Lung (tissue), 12 donors: ENCODE results near the gene KCNA1. TPM values are rescaled to one million over a fixed set of nuclear protein-coding genes. Genes with fewer than 3 reads are reported as not detected.
A peak's percentile ranks its signal among the peaks of the same experiment; 100 is the strongest.

Source experiments
- ATAC-seq: fragments of 200-7000 bp; cut with Tn5 transposase; one replicate; pipeline ENCODE4 v1.9.1; 2020; ENCODE audit warnings: moderate number of reproducible peaks; ENCODE audit not compliant: insufficient read depth, low FRiP score
- DNase-seq, 3 donors: peaks; one replicate each; pipeline ENCODE4 v3.0.0-alpha.2; 2013 to 2017
- H3K27ac ChIP-seq, 2 donors: one replicate each; pipeline ENCODE4 v1.5.1; 2013; ENCODE audit warnings: mild to moderate bottlenecking in 2 of 2, moderate library complexity in 2 of 2, control low read depth in 1 of 2, inconsistent platforms in 1 of 2, low read depth in 1 of 2, low read length in 1 of 2
- H3K27me3 ChIP-seq, 3 donors: one replicate each; pipeline ENCODE4 v1.5.1; 2013; ENCODE audit warnings: low read length in 2 of 3; ENCODE audit not compliant: control insufficient read depth in 3 of 3, insufficient read depth in 3 of 3
- H3K36me3 ChIP-seq, 4 donors: one replicate each; pipeline ENCODE4 v1.5.1; 2013; ENCODE audit warnings: low read length in 4 of 4, mild to moderate bottlenecking in 1 of 4, moderate library complexity in 1 of 4; ENCODE audit not compliant: control insufficient read depth in 4 of 4, insufficient read depth in 4 of 4
- H3K4me1 ChIP-seq, 5 donors: one replicate each; pipeline ENCODE4 v1.5.1; 2013; ENCODE audit warnings: low read length in 5 of 5, mild to moderate bottlenecking in 2 of 5, moderate library complexity in 1 of 5; ENCODE audit not compliant: control insufficient read depth in 5 of 5, insufficient read depth in 5 of 5
- H3K4me3 ChIP-seq: one replicate; pipeline ENCODE4 v1.5.1; 2013; ENCODE audit warnings: mild to moderate bottlenecking, control low read depth, moderate library complexity
- H3K9ac ChIP-seq, 2 donors: one replicate each; pipeline ENCODE4 v1.5.1; 2013; ENCODE audit warnings: low read length in 2 of 2, control low read depth in 1 of 2; ENCODE audit not compliant: insufficient read depth in 1 of 2
- H3K9me3 ChIP-seq, 4 donors: one replicate each; pipeline ENCODE4 v1.5.1; 2013; ENCODE audit warnings: low read length in 3 of 4, mild to moderate bottlenecking in 1 of 4, moderate library complexity in 1 of 4; ENCODE audit not compliant: control insufficient read depth in 4 of 4, insufficient read depth in 3 of 4
- WGBS, 2 donors: extraction: QIAGEN DNeasy Blood & Tissue Kit; methylation state at CpG; one replicate each; pipeline ENCODE4 v1.1.7; 2013; 5-methylcytosine and 5-hydroxymethylcytosine counted together
- polyA plus RNA-seq, 2 donors: library from polyadenylated mRNA; stranded (reverse); fragments of 200-250 nt; gene quantifications; one replicate each; pipeline ENCODE4 v1.2.1, GENCODE V29; 2013
- total RNA-seq, 2 donors: library from RNA; depleted of rRNA in 1 of 2; stranded (reverse); fragments of >200 nt in 1 of 2; gene quantifications; one replicate each; pipeline ENCODE4 v1.2.1, GENCODE V29; 2014 to 2021
- TF ChIP-seq, protein P1 (sequence below): IDR thresholded peaks from 2 replicates; pipeline ENCODE4 v1.5.1; 2012; ENCODE audit warnings: mild to moderate bottlenecking; ENCODE audit errors: control extremely low read depth, extremely low read depth
- donor health status: control.
- donor health status: control.
- donor health status: Bipolar disorder and iron deficiency.
- donor health status: healthy.
- donor health status: DM: yes; HTN: yes; CAD: no.

KCNA1 gene
- total and polyA plus RNA-seq, 4 donors, result 0.07 to 0.24 (median 0.09) TPM; not detected in 1

DNA sequence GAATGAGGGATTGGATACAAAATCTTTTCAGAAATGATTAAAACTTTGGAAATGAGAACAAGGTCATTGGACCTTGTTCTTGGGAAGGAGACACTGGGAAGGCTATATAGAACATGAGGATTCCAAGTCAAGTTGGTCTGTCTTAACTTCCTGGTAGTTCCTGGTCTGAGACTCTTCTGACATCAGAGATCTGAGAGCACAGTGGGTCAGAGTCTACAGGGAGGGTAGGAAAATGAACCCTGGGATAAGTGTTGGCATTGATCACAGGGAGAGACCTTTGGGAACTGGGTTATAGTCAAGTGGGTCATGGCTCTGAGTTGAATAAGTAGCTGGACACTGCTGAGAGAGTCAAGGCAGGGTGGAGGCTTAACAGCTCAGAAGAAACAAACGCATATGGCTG, 17.3 kb upstream of the KCNA1 start:
- Histone ChIP-seq H3K9ac (no peak overlapping the region), H3K9me3 (no peaks in the 10 kb centered on the region), H3K27ac (no peak overlapping the region), H3K36me3 (no peaks in the 10 kb centered on the region), H3K4me1 (no peaks in the 10 kb centered on the region), H3K4me3 (no peak overlapping the region), H3K27me3 (peaks cover 0 to 62% (median 19%) of the 10 kb centered on the region in 3 donors)
- TF ChIP-seq, protein P1, sequence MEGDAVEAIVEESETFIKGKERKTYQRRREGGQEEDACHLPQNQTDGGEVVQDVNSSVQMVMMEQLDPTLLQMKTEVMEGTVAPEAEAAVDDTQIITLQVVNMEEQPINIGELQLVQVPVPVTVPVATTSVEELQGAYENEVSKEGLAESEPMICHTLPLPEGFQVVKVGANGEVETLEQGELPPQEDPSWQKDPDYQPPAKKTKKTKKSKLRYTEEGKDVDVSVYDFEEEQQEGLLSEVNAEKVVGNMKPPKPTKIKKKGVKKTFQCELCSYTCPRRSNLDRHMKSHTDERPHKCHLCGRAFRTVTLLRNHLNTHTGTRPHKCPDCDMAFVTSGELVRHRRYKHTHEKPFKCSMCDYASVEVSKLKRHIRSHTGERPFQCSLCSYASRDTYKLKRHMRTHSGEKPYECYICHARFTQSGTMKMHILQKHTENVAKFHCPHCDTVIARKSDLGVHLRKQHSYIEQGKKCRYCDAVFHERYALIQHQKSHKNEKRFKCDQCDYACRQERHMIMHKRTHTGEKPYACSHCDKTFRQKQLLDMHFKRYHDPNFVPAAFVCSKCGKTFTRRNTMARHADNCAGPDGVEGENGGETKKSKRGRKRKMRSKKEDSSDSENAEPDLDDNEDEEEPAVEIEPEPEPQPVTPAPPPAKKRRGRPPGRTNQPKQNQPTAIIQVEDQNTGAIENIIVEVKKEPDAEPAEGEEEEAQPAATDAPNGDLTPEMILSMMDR, result no peak
- 92 to 94% methylated on average over 1 of the region's 1 CpG for WGBS, 2 donors
- ATAC-seq, result no peak
- DNase-seq, result no peak

DNA sequence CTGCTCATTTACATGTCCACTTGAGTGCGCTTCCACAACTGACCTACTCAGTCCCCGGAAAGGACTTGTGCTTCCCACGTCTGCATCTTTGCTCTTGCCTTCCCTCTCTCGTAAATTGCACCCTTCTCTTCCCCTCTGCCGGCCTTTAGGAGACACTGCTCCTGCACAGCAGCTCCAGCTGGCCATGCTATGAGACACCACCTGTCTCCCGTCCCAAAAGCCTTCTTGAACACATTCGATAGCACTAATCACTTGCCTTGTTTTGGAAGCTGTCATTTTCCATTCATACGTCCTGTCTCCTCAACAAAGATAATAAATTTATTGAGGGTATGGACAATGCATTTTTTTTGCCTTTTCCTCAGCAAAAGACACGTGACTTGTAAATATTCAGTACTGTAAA, 15.7 kb upstream of the KCNA1 start:
- Histone ChIP-seq H3K27me3 (peaks cover 0 to 56% (median 16%) of the 10 kb centered on the region in 3 donors), H3K36me3 (no peaks in the 10 kb centered on the region), H3K27ac (no peak overlapping the region), H3K9ac (no peak overlapping the region), H3K4me1 (no peaks in the 10 kb centered on the region), H3K4me3 (no peak overlapping the region), H3K9me3 (no peaks in the 10 kb centered on the region)
- ATAC-seq (no peak), DNase-seq (no peak)
- 62 to 80% methylated on average over 9 of the region's 9 CpGs for WGBS, 2 donors
- TF ChIP-seq, protein P1, result no peak

GRCh38 chr12:4899364-4899763, 10.3 kb upstream of the KCNA1 start:
- 48 to 51% methylated on average over 4 of the region's 4 CpGs for WGBS, 2 donors
- TF ChIP-seq, protein P1, result no peak
- Histone ChIP-seq H3K9ac (no peak overlapping the region), H3K9me3 (no peaks in the 10 kb centered on the region), H3K27me3 (peaks cover 0 to 39% (median 5%) of the 10 kb centered on the region in 3 donors), H3K36me3 (no peaks in the 10 kb centered on the region), H3K27ac (no peak overlapping the region), H3K4me1 (no peaks in the 10 kb centered on the region), H3K4me3 (no peak overlapping the region)
- ATAC-seq (no peak), DNase-seq (peak in 1 of 3 donors; percentile 3)

- DNase-seq, result no peak
- ATAC-seq, result no peak
Observed at GRCh38 chr12:4900327-4900726, 9.4 kb upstream of the KCNA1 start.

More at GRCh38 chr12:4900327-4900726, 9.4 kb upstream of the KCNA1 start:
- TF ChIP-seq, protein P1, result no peak
- no peak overlapping the region for H3K27ac ChIP-seq
- H3K27me3 ChIP-seq, result peaks cover 0 to 44% (median 3%) of the 10 kb centered on the region in 3 donors
- no peak overlapping the region for H3K4me3 ChIP-seq
- no peaks in the 10 kb centered on the region for H3K9me3 ChIP-seq
- WGBS, 2 donors, result 86% methylated on average over 5 of the region's 5 CpGs
- H3K36me3 ChIP-seq, result no peaks in the 10 kb centered on the region
- H3K4me1 ChIP-seq, result no peaks in the 10 kb centered on the region
- H3K9ac ChIP-seq, result no peak overlapping the region
